K562 (cell line): ENCODE measurements around the gene ATP6V0C. TPM values are rescaled to one million over a fixed set of nuclear protein-coding genes. Genes with fewer than 3 reads are reported as not detected.

Experiments
- ATF1 ChIP-seq, 2 experiments: fragments of 450-650 bp in 1 of 2; IDR thresholded peaks; 2 replicates each; pipeline ENCODE4 v1.6.1; 2016; ENCODE audit warnings: missing compliant biosample characterization in 1 of 2, missing genetic modification characterization in 1 of 2
- BHLHE40 ChIP-seq: IDR thresholded peaks from 2 replicates; pipeline ENCODE4 v1.6.1; 2011; ENCODE audit warnings: low read length, improper control_type of control experiment
- CBX1 ChIP-seq: sonication (generic); IDR thresholded peaks from 2 replicates; pipeline ENCODE4 v1.6.1; 2016; ENCODE audit warnings: antibody characterized with exemption, low read depth, mild to moderate bottlenecking
- CEBPG ChIP-seq, 3 experiments: fragments of 200-800 bp in 1 of 3; sonication (Bioruptor generic) in 1 of 3; sonication (generic) in 1 of 3; formaldehyde crosslinking in 1 of 3; IDR thresholded peaks in 2 of 3; conservative IDR thresholded peaks in 1 of 3; 2 replicates each; pipeline versions ENCODE4 v1.6.1 to v1.8.0; 2016 to 2022; ENCODE audit warnings: missing compliant biosample characterization in 2 of 3, missing genetic modification characterization in 2 of 3, mild to moderate bottlenecking in 1 of 3, missing genetic modification reagents in 1 of 3
- CREB1 ChIP-seq, 2 experiments: sonication (generic) in 1 of 2; formaldehyde crosslinking in 1 of 2; IDR thresholded peaks; 2 replicates each; pipeline versions ENCODE4 v1.6.1 to v1.8.0; 2012 to 2022; ENCODE audit warnings: inconsistent platforms in 1 of 2, mild to moderate bottlenecking in 1 of 2, missing genetic modification reagents in 1 of 2, moderate library complexity in 1 of 2
- EGR1 ChIP-seq: fragments of 450-650 bp; conservative IDR thresholded peaks from 2 replicates; pipeline ENCODE4 v1.6.1; 2017; ENCODE audit warnings: mild to moderate bottlenecking
- ETV6 ChIP-seq, 3 experiments: fragments of 150-350 bp in 1 of 3; sonication (generic) in 1 of 3; formaldehyde crosslinking in 1 of 3; IDR thresholded peaks; 2 replicates each; pipeline versions ENCODE4 v1.6.1 to v1.8.0; 2014 to 2022; ENCODE audit warnings: borderline replicate concordance in 2 of 3, low read depth in 2 of 3, antibody characterized with exemption in 1 of 3, low read length in 1 of 3, mild to moderate bottlenecking in 1 of 3, missing genetic modification reagents in 1 of 3
- FOXP1 ChIP-seq: sonication (generic); formaldehyde crosslinking; IDR thresholded peaks from 2 replicates; pipeline ENCODE4 v1.8.0; 2022; ENCODE audit warnings: mild to moderate bottlenecking, missing genetic modification reagents
- MAZ ChIP-seq, 2 experiments: fragments of 450-650 bp in 1 of 2; sonication (generic) in 1 of 2; formaldehyde crosslinking; IDR thresholded peaks in 1 of 2; conservative IDR thresholded peaks in 1 of 2; 2 replicates each; pipeline versions ENCODE4 v1.4.0 to v1.5.0; 2020; ENCODE audit warnings: mild to moderate bottlenecking in 1 of 2, missing genetic modification reagents in 1 of 2
- SIN3A ChIP-seq, 2 experiments: fragments of 150-350 bp in 1 of 2; IDR thresholded peaks; 2 replicates each; pipeline ENCODE4 v1.6.1; 2011 to 2016; ENCODE audit warnings: borderline replicate concordance in 2 of 2, low read depth in 2 of 2, low read length in 2 of 2, mild to moderate bottlenecking in 2 of 2, moderate library complexity in 2 of 2; ENCODE audit not compliant: control insufficient read depth in 1 of 2
- SIN3B ChIP-seq: fragments of 450-650 bp; IDR thresholded peaks from 2 replicates; pipeline ENCODE4 v1.6.1; 2017; ENCODE audit warnings: low read depth, mild to moderate bottlenecking, moderate library complexity
- SMARCA4 ChIP-seq: fragments of 450-650 bp; IDR thresholded peaks from 2 replicates; pipeline ENCODE4 v1.6.1; 2016
- XRCC3 ChIP-seq: fragments of 450-650 bp; IDR thresholded peaks from 2 replicates; pipeline ENCODE4 v1.6.1; 2017; ENCODE audit warnings: mild to moderate bottlenecking, moderate library complexity
- ZNF324 ChIP-seq: fragments of 250-450 bp; sonication (Bioruptor Pico); IDR thresholded peaks from 2 replicates; pipeline ENCODE4 v1.4.0; 2020; ENCODE audit warnings: mild to moderate bottlenecking
- ZNF445 ChIP-seq: fragments of 250-450 bp; sonication (Bioruptor Pico); IDR thresholded peaks from 2 replicates; pipeline ENCODE4 v1.4.0; 2020; ENCODE audit warnings: low read depth, mild to moderate bottlenecking, moderate library complexity
- polyA plus RNA-seq, 8 experiments: library from polyadenylated mRNA; depleted of rRNA in 4 of 8; stranded (reverse) in 5 of 8; unstranded in 3 of 8; fragments of >200 nt; fragmentation: Nextera tagmentation in 2 of 8; fragmentation: Illumina TruSeq in 1 of 8; extraction: Ambion mirVana in 2 of 8; extraction: Trizol in 1 of 8; gene quantifications; 2 replicates each; pipeline versions ENCODE4 v1.2.1 to v1.2.3, GENCODE V29; 2011 to 2014; ENCODE audit warnings: inconsistent platforms in 1 of 8, missing spikeins in 1 of 8
- total RNA-seq, 7 experiments: library from RNA; depleted of rRNA in 6 of 7; stranded (reverse); fragments of >200 nt in 6 of 7; fragmentation: Illumina TruSeq in 2 of 7; extraction: Trizol in 2 of 7; gene quantifications; 2 replicates each; pipeline versions ENCODE4 v1.2.1 to v1.2.3, GENCODE V29; 2011 to 2021; ENCODE audit warnings: low replicate concordance in 1 of 7
- TF ChIP-seq, protein P1 (sequence below): fragments of 450-650 bp; conservative IDR thresholded peaks from 2 replicates; pipeline ENCODE4 v1.6.1; 2016; ENCODE audit warnings: missing genetic modification characterization, low read depth, mild to moderate bottlenecking, control low read depth, missing compliant biosample characterization
- TF ChIP-seq, protein P2 (sequence below): fragments of 250-450 bp; sonication (Bioruptor Pico); IDR thresholded peaks from 2 replicates; pipeline ENCODE4 v1.6.1; 2021; ENCODE audit warnings: mild to moderate bottlenecking
- TF ChIP-seq, protein P3 (sequence below), 3 experiments: IDR thresholded peaks in 2 of 3; conservative IDR thresholded peaks in 1 of 3; 2 replicates each; pipeline ENCODE4 v1.5.1; 2011 to 2012; ENCODE audit warnings: low read length in 3 of 3, mild to moderate bottlenecking in 3 of 3, control low read depth in 2 of 3, improper control_type of control experiment in 1 of 3, inconsistent platforms in 1 of 3, low read depth in 1 of 3, mixed read lengths in 1 of 3, moderate library complexity in 1 of 3; ENCODE audit not compliant: insufficient read depth in 2 of 3
- TF ChIP-seq, protein P4 (sequence below), 2 experiments: fragments of 450-650 bp; conservative IDR thresholded peaks; 2 replicates each; pipeline ENCODE4 v1.6.1; 2017; ENCODE audit warnings: mild to moderate bottlenecking in 2 of 2, moderate library complexity in 2 of 2

The ATP6V0C gene
- total and polyA plus RNA-seq, 9 of the 15 experiments (the other 6 are each of a cell fraction or from before 2014, with no cell fraction given) = 2.9 to 228 (median 22.7) TPM

DNA sequence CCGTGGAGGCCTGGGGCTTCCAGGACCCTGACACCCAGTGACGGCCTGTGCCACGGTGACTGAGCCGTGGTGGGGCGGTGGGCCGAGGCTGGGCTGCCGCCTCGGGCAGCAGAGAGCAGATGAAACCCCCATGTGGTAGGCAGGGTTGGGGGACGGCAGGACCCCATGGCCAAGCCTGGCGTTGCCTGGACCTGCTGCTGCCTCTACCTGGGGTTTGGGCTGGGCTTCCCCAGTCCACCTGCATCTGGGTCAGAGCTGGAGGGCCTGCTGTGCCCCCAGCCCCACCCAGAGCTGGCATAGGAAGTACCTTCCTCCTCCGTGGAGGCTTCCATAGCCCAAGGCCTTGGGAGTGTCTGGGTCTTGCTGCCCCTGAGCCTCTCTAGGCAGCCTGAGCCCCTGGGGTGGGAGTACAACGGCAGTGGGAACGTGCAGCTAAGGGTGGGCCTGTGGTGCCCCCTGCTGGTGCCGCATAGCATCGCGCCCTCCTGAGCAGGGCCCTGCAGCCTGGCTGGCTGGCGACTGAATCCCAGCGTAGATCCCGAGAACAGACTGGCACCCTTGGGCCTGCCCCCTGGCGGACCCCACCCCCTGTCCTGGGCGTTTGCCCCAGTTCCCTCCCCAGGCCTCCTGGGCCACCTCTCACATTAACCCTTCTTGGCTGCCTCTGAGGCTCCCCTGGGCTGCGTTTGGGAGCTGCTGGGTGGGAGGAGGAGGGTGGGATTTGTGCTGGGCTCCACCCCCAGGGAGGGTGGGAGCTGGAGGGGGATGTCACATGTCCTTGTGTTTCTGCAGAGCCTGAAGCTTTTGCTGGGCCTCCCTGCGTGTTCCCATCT lies 12.6 kb upstream of the ATP6V0C start (continued):
- TF ChIP-seq, protein P1, sequence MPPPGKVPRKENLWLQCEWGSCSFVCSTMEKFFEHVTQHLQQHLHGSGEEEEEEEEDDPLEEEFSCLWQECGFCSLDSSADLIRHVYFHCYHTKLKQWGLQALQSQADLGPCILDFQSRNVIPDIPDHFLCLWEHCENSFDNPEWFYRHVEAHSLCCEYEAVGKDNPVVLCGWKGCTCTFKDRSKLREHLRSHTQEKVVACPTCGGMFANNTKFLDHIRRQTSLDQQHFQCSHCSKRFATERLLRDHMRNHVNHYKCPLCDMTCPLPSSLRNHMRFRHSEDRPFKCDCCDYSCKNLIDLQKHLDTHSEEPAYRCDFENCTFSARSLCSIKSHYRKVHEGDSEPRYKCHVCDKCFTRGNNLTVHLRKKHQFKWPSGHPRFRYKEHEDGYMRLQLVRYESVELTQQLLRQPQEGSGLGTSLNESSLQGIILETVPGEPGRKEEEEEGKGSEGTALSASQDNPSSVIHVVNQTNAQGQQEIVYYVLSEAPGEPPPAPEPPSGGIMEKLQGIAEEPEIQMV = no peak
- TF ChIP-seq, protein P2, sequence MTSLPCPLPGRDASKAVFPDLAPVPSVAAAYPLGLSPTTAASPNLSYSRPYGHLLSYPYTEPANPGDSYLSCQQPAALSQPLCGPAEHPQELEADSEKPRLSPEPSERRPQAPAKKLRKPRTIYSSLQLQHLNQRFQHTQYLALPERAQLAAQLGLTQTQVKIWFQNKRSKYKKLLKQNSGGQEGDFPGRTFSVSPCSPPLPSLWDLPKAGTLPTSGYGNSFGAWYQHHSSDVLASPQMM (CRISPR knock-in tag) = no peak
- TF ChIP-seq FOXP1 = no peak
- TF ChIP-seq SIN3B = no peak; the same call in 1 of the 2 replicates
- no peak for TF ChIP-seq ETV6 (IDR thresholded peaks at IDR 0.05; ENCODE audit: borderline replicate concordance in 1 of 2, low read depth in 2 of 2, low read length in 1 of 2)
- TF ChIP-seq ETV6 (CRISPR knock-in tag; IDR thresholded peaks at IDR 0.05; ENCODE audit: borderline replicate concordance) = no peak
- no peak for TF ChIP-seq ZNF445 (CRISPR knock-in tag)
- no peak for TF ChIP-seq ATF1 (CRISPR knock-in tag; IDR thresholded peaks at IDR 0.05)
- peak; percentile 46 for TF ChIP-seq ATF1 (tag; IDR thresholded peaks at IDR 0.05)
- TF ChIP-seq SIN3A (IDR thresholded peaks at IDR 0.05; ENCODE audit: borderline replicate concordance in 2 of 2, control insufficient read depth in 1 of 2, low read depth in 2 of 2, low read length in 2 of 2) = no peak
- TF ChIP-seq SMARCA4 = no peak
- no peak for TF ChIP-seq ZNF324 (CRISPR knock-in tag)
- no peak; the same call in 1 of the 2 replicates for TF ChIP-seq CREB1 (IDR thresholded peaks at IDR 0.05)
- peak; percentile 58 for TF ChIP-seq CREB1 (CRISPR knock-in tag; IDR thresholded peaks at IDR 0.05)
- peak; percentile 47 to 72; a peak in 3 of 4 replicates for TF ChIP-seq MAZ (CRISPR knock-in tag; conservative IDR thresholded peaks at IDR 0.05 in 1 of 2, IDR thresholded peaks at IDR 0.05 in 1 of 2)
- TF ChIP-seq, protein P3, sequence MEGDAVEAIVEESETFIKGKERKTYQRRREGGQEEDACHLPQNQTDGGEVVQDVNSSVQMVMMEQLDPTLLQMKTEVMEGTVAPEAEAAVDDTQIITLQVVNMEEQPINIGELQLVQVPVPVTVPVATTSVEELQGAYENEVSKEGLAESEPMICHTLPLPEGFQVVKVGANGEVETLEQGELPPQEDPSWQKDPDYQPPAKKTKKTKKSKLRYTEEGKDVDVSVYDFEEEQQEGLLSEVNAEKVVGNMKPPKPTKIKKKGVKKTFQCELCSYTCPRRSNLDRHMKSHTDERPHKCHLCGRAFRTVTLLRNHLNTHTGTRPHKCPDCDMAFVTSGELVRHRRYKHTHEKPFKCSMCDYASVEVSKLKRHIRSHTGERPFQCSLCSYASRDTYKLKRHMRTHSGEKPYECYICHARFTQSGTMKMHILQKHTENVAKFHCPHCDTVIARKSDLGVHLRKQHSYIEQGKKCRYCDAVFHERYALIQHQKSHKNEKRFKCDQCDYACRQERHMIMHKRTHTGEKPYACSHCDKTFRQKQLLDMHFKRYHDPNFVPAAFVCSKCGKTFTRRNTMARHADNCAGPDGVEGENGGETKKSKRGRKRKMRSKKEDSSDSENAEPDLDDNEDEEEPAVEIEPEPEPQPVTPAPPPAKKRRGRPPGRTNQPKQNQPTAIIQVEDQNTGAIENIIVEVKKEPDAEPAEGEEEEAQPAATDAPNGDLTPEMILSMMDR (IDR thresholded peaks at IDR 0.05 in 2 of 3, conservative IDR thresholded peaks at IDR 0.05 in 1 of 3; ENCODE audit: insufficient read depth in 2 of 3, low read depth in 1 of 3, low read length in 3 of 3) = peak; percentile 92 to 95 (median 95)
- TF ChIP-seq CEBPG (CRISPR knock-in tag; IDR thresholded peaks at IDR 0.05) = no peak
- TF ChIP-seq CEBPG (tag; conservative IDR thresholded peaks at IDR 0.05 in 1 of 2, IDR thresholded peaks at IDR 0.05 in 1 of 2) = no peak
- TF ChIP-seq CBX1 = peak; percentile 38; the same call in 1 of the 2 replicates
- peak; percentile 66 for TF ChIP-seq BHLHE40
- TF ChIP-seq, protein P4, sequence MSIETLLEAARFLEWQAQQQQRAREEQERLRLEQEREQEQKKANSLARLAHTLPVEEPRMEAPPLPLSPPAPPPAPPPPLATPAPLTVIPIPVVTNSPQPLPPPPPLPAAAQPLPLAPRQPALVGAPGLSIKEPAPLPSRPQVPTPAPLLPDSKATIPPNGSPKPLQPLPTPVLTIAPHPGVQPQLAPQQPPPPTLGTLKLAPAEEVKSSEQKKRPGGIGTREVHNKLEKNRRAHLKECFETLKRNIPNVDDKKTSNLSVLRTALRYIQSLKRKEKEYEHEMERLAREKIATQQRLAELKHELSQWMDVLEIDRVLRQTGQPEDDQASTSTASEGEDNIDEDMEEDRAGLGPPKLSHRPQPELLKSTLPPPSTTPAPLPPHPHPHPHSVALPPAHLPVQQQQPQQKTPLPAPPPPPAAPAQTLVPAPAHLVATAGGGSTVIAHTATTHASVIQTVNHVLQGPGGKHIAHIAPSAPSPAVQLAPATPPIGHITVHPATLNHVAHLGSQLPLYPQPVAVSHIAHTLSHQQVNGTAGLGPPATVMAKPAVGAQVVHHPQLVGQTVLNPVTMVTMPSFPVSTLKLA (conservative IDR thresholded peaks at IDR 0.05) = peak in 1 of 2 experiments; percentile 61; a peak in 2 of 4 replicates
- TF ChIP-seq EGR1 = 0 out of 2 replicates have a peak, but pooled peaks have one; percentile 4
- no peak for TF ChIP-seq XRCC3
